H1 (cell line): ENCODE data around the gene TLCD2. TPM values are rescaled to one million over a fixed set of nuclear protein-coding genes. Genes with fewer than 3 reads are reported as not detected.

ENCODE experiments used
- CTCF ChIA-PET: fragments of 300-600 bp; sonication (Branson Sonifier 250); formaldehyde crosslinking; loops from one replicate; lab custom pipeline; 2021; ENCODE audit not compliant: partially characterized antibody; lab: Charles Lee
- POLR2A ChIA-PET: fragments of 300-600 bp; sonication (Branson Sonifier 250); formaldehyde crosslinking; loops from one replicate; lab custom pipeline; 2021; ENCODE audit warnings: inconsistent platforms; ENCODE audit not compliant: partially characterized antibody; lab: Charles Lee
- DNase-seq, 2 experiments: peaks; one replicate each; pipeline versions ENCODE4 v3.0.0 to v3.0.0-alpha.2; 2010 to 2022; ENCODE audit warnings: low spot score in 2 of 2, low read depth in 1 of 2, mixed read lengths in 1 of 2
- FAIRE-seq: peaks from 2 replicates; lab custom pipeline; 2011; peaks lifted over from hg19 to GRCh38; lab: Jason Lieb, UNC
- H2AFZ ChIP-seq: 2 replicates; pipeline ENCODE4 v1.8.1; 2012; ENCODE audit warnings: low read length, inconsistent platforms
- H2AK5ac ChIP-seq: 2 replicates; pipeline ENCODE4 v1.6.1; 2013; ENCODE audit warnings: low read depth, low read length
- H2BK120ac ChIP-seq: replicated peaks from 2 replicates; pipeline ENCODE3; 2013; ENCODE audit warnings: low read depth, low read length, inconsistent platforms
- H2BK12ac ChIP-seq: 2 replicates; pipeline ENCODE4 v1.6.1; 2013; ENCODE audit warnings: low read depth, low read length
- H2BK15ac ChIP-seq: 2 replicates; pipeline ENCODE4 v1.6.1; 2013; ENCODE audit warnings: low read length
- H2BK20ac ChIP-seq: 2 replicates; pipeline ENCODE4 v1.6.1; 2013; ENCODE audit warnings: low read length
- H2BK5ac ChIP-seq: 2 replicates; pipeline ENCODE4 v1.6.1; 2013; ENCODE audit warnings: low read depth, low read length
- H3K14ac ChIP-seq: 2 replicates; pipeline ENCODE4 v1.6.1; 2013; ENCODE audit warnings: inconsistent platforms; ENCODE audit not compliant: insufficient read length
- H3K18ac ChIP-seq: 2 replicates; pipeline ENCODE4 v1.6.1; 2013; ENCODE audit warnings: low read length; ENCODE audit errors: extremely low read depth
- H3K23ac ChIP-seq: 2 replicates; pipeline ENCODE4 v1.6.1; 2013; ENCODE audit warnings: inconsistent platforms; ENCODE audit not compliant: insufficient read length
- H3K23me2 ChIP-seq: 2 replicates; pipeline ENCODE4 v1.6.1; 2013; ENCODE audit warnings: low read depth, low read length
- H3K27ac ChIP-seq: 2 replicates; pipeline ENCODE4 v1.6.1; 2011; ENCODE audit warnings: low read depth, low read length, inconsistent platforms
- H3K27me3 ChIP-seq, 4 experiments: replicated peaks in 1 of 4; 1 replicate in 1 of 4; 2 replicates in 3 of 4; pipeline versions ENCODE4 v1.6.1 to v1.8.1; 2011 to 2013; ENCODE audit warnings: low read length in 3 of 4, mild to moderate bottlenecking in 3 of 4, inconsistent platforms in 2 of 4, mixed read lengths in 2 of 4, moderate library complexity in 1 of 4; ENCODE audit not compliant: control insufficient read depth in 3 of 4, insufficient read depth in 3 of 4; ENCODE audit errors: extremely low read depth in 1 of 4
- H3K36me3 ChIP-seq, 4 experiments: 2 replicates each; pipeline versions ENCODE4 v1.6.1 to v1.8.1; 2011 to 2013; ENCODE audit warnings: mild to moderate bottlenecking in 4 of 4, low read length in 3 of 4, moderate library complexity in 2 of 4, control low read depth in 1 of 4, inconsistent platforms in 1 of 4; ENCODE audit not compliant: insufficient read depth in 4 of 4, control insufficient read depth in 2 of 4
- H3K4ac ChIP-seq: replicated peaks from 2 replicates; pipeline ENCODE3; 2013; ENCODE audit warnings: low read length, low read depth, mixed read lengths, inconsistent platforms; ENCODE audit not compliant: insufficient read length
- H3K4me1 ChIP-seq, 4 experiments: replicated peaks in 1 of 4; 1 replicate in 1 of 4; 2 replicates in 3 of 4; pipeline versions ENCODE4 v1.6.1 to v1.8.1; 2011 to 2013; ENCODE audit warnings: low read length in 3 of 4, inconsistent platforms in 2 of 4, mixed read lengths in 1 of 4; ENCODE audit not compliant: insufficient read depth in 4 of 4, control insufficient read depth in 3 of 4
- H3K4me2 ChIP-seq, 2 experiments: 2 replicates each; pipeline versions ENCODE4 v1.6.1 to v1.8.1; 2011 to 2013; ENCODE audit warnings: low read depth in 2 of 2, low read length in 2 of 2, control low read depth in 1 of 2, inconsistent platforms in 1 of 2, mild to moderate bottlenecking in 1 of 2; ENCODE audit not compliant: insufficient read depth in 1 of 2
- H3K4me3 ChIP-seq, 4 experiments: fragments of 200-600, 300-600 bp in 1 of 4; sonication (generic), shearing (Covaris generic), sonication (Bioruptor Twin) in 1 of 4; 2 replicates each; pipeline versions ENCODE4 v1.5.1 to v1.8.1; 2011 to 2016; ENCODE audit warnings: low read length in 4 of 4, low read depth in 3 of 4, control low read depth in 2 of 4, inconsistent platforms in 2 of 4, mild to moderate bottlenecking in 2 of 4, mixed read lengths in 1 of 4, moderate library complexity in 1 of 4; ENCODE audit not compliant: insufficient read depth in 2 of 4; ENCODE audit errors: extremely low read depth in 1 of 4
- H3K56ac ChIP-seq: replicated peaks from 2 replicates; pipeline ENCODE3; 2013; ENCODE audit warnings: low read depth, mild to moderate bottlenecking, mixed read lengths, low read length, inconsistent platforms; ENCODE audit not compliant: insufficient read length
- H3K79me1 ChIP-seq: 2 replicates; pipeline ENCODE4 v1.6.1; 2013; ENCODE audit warnings: low read depth, low read length, control low read depth
- H3K79me2 ChIP-seq, 2 experiments: 2 replicates each; pipeline versions ENCODE4 v1.6.1 to v1.8.1; 2012 to 2013; ENCODE audit warnings: low read length in 2 of 2, mild to moderate bottlenecking in 2 of 2, inconsistent platforms in 1 of 2; ENCODE audit not compliant: insufficient read depth in 2 of 2, control insufficient read depth in 1 of 2
- H3K9ac ChIP-seq, 4 experiments: replicated peaks in 1 of 4; 1 replicate in 1 of 4; 2 replicates in 3 of 4; pipeline versions ENCODE4 v1.6.1 to v1.8.1; 2011 to 2013; ENCODE audit warnings: low read depth in 3 of 4, low read length in 3 of 4, control low read depth in 2 of 4, mild to moderate bottlenecking in 2 of 4, moderate library complexity in 2 of 4, inconsistent platforms in 1 of 4; ENCODE audit errors: extremely low read depth in 1 of 4
- H3K9me3 ChIP-seq, 2 experiments: 2 replicates each; pipeline versions ENCODE4 v1.6.1 to v1.8.1; 2012 to 2013; ENCODE audit warnings: mild to moderate bottlenecking in 2 of 2, moderate library complexity in 2 of 2, control low read depth in 1 of 2, inconsistent platforms in 1 of 2, low read depth in 1 of 2, low read length in 1 of 2, mixed read lengths in 1 of 2; ENCODE audit not compliant: insufficient read depth in 2 of 2
- H4K20me1 ChIP-seq, 2 experiments: replicated peaks in 1 of 2; 2 replicates each; pipeline versions ENCODE3 to v1.8.1; 2011 to 2013; ENCODE audit warnings: inconsistent platforms in 2 of 2, low read length in 2 of 2, mild to moderate bottlenecking in 1 of 2; ENCODE audit not compliant: insufficient read depth in 2 of 2, control insufficient read depth in 1 of 2
- H4K5ac ChIP-seq: 2 replicates; pipeline ENCODE4 v1.6.1; 2013; ENCODE audit warnings: low read length, low read depth, mixed read lengths, inconsistent platforms; ENCODE audit not compliant: insufficient read length
- H4K8ac ChIP-seq: 2 replicates; pipeline ENCODE4 v1.8.0; 2013; ENCODE audit warnings: mild to moderate bottlenecking, moderate library complexity, low read length, inconsistent platforms; ENCODE audit not compliant: insufficient read depth; ENCODE audit errors: extremely low read depth
- H4K91ac ChIP-seq: replicated peaks from 2 replicates; pipeline ENCODE3; 2013; ENCODE audit warnings: low read length, mixed read lengths, inconsistent platforms; ENCODE audit not compliant: insufficient read length
- BCL11A ChIP-seq, 2 experiments: IDR thresholded peaks; one replicate each; pipeline ENCODE4 v1.6.1; 2011; ENCODE audit warnings: low read depth in 2 of 2, low read length in 2 of 2, mild to moderate bottlenecking in 2 of 2
- CBX5 ChIP-seq: fragments of 300-800, 300-1000 bp; sonication (generic); IDR thresholded peaks from 2 replicates; pipeline ENCODE4 v1.7.1; 2016; ENCODE audit warnings: antibody characterized with exemption, low read length, low read depth
- CREB1 ChIP-seq: IDR thresholded peaks from 2 replicates; pipeline ENCODE4 v1.6.1; 2012; ENCODE audit warnings: inconsistent platforms
- GTF2F1 ChIP-seq: IDR thresholded peaks from 2 replicates; pipeline ENCODE4 v1.6.1; 2012; ENCODE audit warnings: low read depth, low read length, improper control_type of control experiment, borderline replicate concordance
- KDM1A ChIP-seq: fragments of 200-600, 300-600 bp; sonication (generic); IDR thresholded peaks from 2 replicates; pipeline ENCODE4 v1.7.1; 2016; ENCODE audit warnings: mild to moderate bottlenecking, low read length, borderline replicate concordance
- KDM5A ChIP-seq: fragments of 200-600 bp; IDR thresholded peaks from 2 replicates; pipeline ENCODE4 v1.7.1; 2012; ENCODE audit warnings: mild to moderate bottlenecking, low read length, inconsistent platforms, mixed read lengths
- POU5F1 ChIP-seq: IDR thresholded peaks from 2 replicates; pipeline ENCODE4 v1.6.1; 2011; ENCODE audit warnings: low read depth, mild to moderate bottlenecking, low read length, moderate library complexity
- SUZ12 ChIP-seq: fragments of 200-600 bp; sonication (generic); IDR thresholded peaks from 2 replicates; pipeline ENCODE4 v1.6.1; 2012; ENCODE audit warnings: mild to moderate bottlenecking, inconsistent platforms, low read length, moderate library complexity, mixed read lengths
- TAF1 ChIP-seq: IDR thresholded peaks from 2 replicates; pipeline ENCODE4 v1.6.1; 2011; ENCODE audit warnings: mild to moderate bottlenecking, low read depth, low read length
- TEAD4 ChIP-seq: IDR thresholded peaks from 2 replicates; pipeline ENCODE4 v1.6.1; 2012; ENCODE audit warnings: low read depth, low read length, inconsistent platforms, mixed read lengths
- WGBS, 2 experiments: shearing (Covaris generic) in 1 of 2; methylation state at CpG; one replicate each; pipeline versions ENCODE4 v1.1.6 to v1.1.7; 2013 to 2015; ENCODE audit warnings: low lambda C conversion rate in 2 of 2, mixed read lengths in 2 of 2, inconsistent platforms in 1 of 2, low coverage in 1 of 2, missing lambda C conversion rate in 1 of 2; ENCODE audit not compliant: insufficient replicate concordance in 2 of 2, insufficient coverage in 1 of 2, insufficient read length in 1 of 2; ENCODE audit errors: extremely low coverage in 1 of 2, missing lambda C conversion rate in 1 of 2; 5-methylcytosine and 5-hydroxymethylcytosine counted together
- polyA plus RNA-seq, 7 experiments: library from polyadenylated mRNA; depleted of rRNA in 3 of 7; stranded (reverse) in 5 of 7; unstranded in 2 of 7; fragments of >200 nt in 5 of 7; fragments of 200-250 nt in 2 of 7; gene quantifications; 1 replicate in 5 of 7; 2 replicates in 1 of 7; 4 replicates in 1 of 7; pipeline versions ENCODE4 v1.2.1 to v1.2.3, GENCODE V29; 2011 to 2013; ENCODE audit warnings: missing spikeins in 2 of 7, mixed read lengths in 2 of 7
- total RNA-seq: library from RNA; stranded (reverse); fragmentation: NEBNext Ultra II Directional; extraction: Animal tissue kit (Norgen Biotek cat#: 25700); gene quantifications from 2 replicates; pipeline ENCODE4 v1.2.1, GENCODE V29; 2021
- TF ChIP-seq, protein P1 (sequence below), 3 experiments: IDR thresholded peaks; 1 replicate in 2 of 3; 2 replicates in 1 of 3; pipeline versions ENCODE4 v1.5.1 to v1.6.1; 2011; ENCODE audit warnings: low read length in 3 of 3, mild to moderate bottlenecking in 3 of 3, inconsistent platforms in 2 of 3, low read depth in 1 of 3, moderate library complexity in 1 of 3; ENCODE audit not compliant: insufficient read depth in 1 of 3; ENCODE audit errors: control extremely low read depth in 1 of 3

The TLCD2 gene
- total and polyA plus RNA-seq, 2 of the 8 experiments (the other 6 are each of a cell fraction or from before 2014, with no cell fraction given): 0.47 to 1.4 TPM

- no peaks in the 10 kb centered on the region for H4K20me1 ChIP-seq
- 96% methylated on average over 2 of the region's 2 CpGs; no CpG with 5 or more reads in 1 of the 2 experiments for WGBS, 2 experiments
- no peaks in the 10 kb centered on the region; a peak in 1 of 4 replicates for H3K9me3 ChIP-seq
- H3K27ac ChIP-seq: no peak overlapping the region
- ChIA-PET CTCF (interaction anchor here (1.0 to 1.4 kb wide), 2 partner anchors 18 to 30 kb away, joined by 3 read pairs; partner anchors contain the start of gene WDR81), POLR2A (interaction anchor here (0.8 to 2.0 kb wide), 5 partner anchors 10 to 27 kb away, joined by 3 to 8 read pairs (median 3); no protein-coding TSS in a partner anchor)
- H2BK20ac ChIP-seq: no peak overlapping the region
- no peak overlapping the region for H2BK5ac ChIP-seq
- H3K23me2 ChIP-seq: no peaks in the 10 kb centered on the region
- no peak overlapping the region for H2BK15ac ChIP-seq
- H3K4me2 ChIP-seq: no peak overlapping the region
- no peaks in the 10 kb centered on the region for H3K79me1 ChIP-seq
- no peak overlapping the region for H2BK120ac ChIP-seq
- FAIRE-seq (no peak), DNase-seq (no peak)
- H2AK5ac ChIP-seq: no peak overlapping the region
- H3K23ac ChIP-seq: no peak overlapping the region
- no peak overlapping the region for H4K5ac ChIP-seq
- H3K27me3 ChIP-seq: no peaks in the 10 kb centered on the region; a peak in 1 of 7 replicates
- no peak overlapping the region for H3K18ac ChIP-seq
- no peak overlapping the region for H3K4me3 ChIP-seq
- H3K14ac ChIP-seq: no peak overlapping the region
- no peak overlapping the region for H4K91ac ChIP-seq
- H3K79me2 ChIP-seq: no peaks in the 10 kb centered on the region
- H3K4me1 ChIP-seq: peaks cover 0 to 8% (median 3%) of the 10 kb centered on the region in 4 experiments; a peak in 4 of 7 replicates
- H2BK12ac ChIP-seq: no peak overlapping the region
- TF ChIP-seq CREB1 (no peak), TEAD4 (no peak), CBX5 (no peak), KDM5A (no peak), KDM1A (no peak), GTF2F1 (no peak), POU5F1 (no peak), BCL11A (IDR thresholded peaks at IDR 0.05; ENCODE audit: low read depth in 2 of 2, low read length in 2 of 2) (no peak), TAF1 (no peak), SUZ12 (no peak)
- TF ChIP-seq, protein P1, sequence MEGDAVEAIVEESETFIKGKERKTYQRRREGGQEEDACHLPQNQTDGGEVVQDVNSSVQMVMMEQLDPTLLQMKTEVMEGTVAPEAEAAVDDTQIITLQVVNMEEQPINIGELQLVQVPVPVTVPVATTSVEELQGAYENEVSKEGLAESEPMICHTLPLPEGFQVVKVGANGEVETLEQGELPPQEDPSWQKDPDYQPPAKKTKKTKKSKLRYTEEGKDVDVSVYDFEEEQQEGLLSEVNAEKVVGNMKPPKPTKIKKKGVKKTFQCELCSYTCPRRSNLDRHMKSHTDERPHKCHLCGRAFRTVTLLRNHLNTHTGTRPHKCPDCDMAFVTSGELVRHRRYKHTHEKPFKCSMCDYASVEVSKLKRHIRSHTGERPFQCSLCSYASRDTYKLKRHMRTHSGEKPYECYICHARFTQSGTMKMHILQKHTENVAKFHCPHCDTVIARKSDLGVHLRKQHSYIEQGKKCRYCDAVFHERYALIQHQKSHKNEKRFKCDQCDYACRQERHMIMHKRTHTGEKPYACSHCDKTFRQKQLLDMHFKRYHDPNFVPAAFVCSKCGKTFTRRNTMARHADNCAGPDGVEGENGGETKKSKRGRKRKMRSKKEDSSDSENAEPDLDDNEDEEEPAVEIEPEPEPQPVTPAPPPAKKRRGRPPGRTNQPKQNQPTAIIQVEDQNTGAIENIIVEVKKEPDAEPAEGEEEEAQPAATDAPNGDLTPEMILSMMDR (IDR thresholded peaks at IDR 0.05; ENCODE audit: control extremely low read depth in 1 of 3, insufficient read depth in 1 of 3, low read depth in 1 of 3, low read length in 3 of 3): no peak
- no peaks in the 10 kb centered on the region for H3K36me3 ChIP-seq
- no peak overlapping the region for H2AFZ ChIP-seq
- peak overlapping the region; percentile 51; the same call in 1 of the 2 replicates for H4K8ac ChIP-seq
- H3K4ac ChIP-seq: no peak overlapping the region
- H3K56ac ChIP-seq: no peak overlapping the region
- H3K9ac ChIP-seq: no peak overlapping the region
Observed at GRCh38 chr17:1743088-1743439, 32.9 kb upstream of the TLCD2 start.
